HepG2 (cell line): ENCODE data around the gene ANKRD53. TPM values are rescaled to one million over a fixed set of nuclear protein-coding genes. Genes with fewer than 3 reads are reported as not detected.

Experiments used
- ARHGAP35 ChIP-seq: sonication (generic); formaldehyde crosslinking; IDR thresholded peaks from 2 replicates; pipeline ENCODE4 v1.9.0; 2022; ENCODE audit warnings: mild to moderate bottlenecking, inconsistent platforms, moderate library complexity, missing genetic modification reagents, borderline replicate concordance
- ATF1 ChIP-seq: IDR thresholded peaks from 2 replicates; pipeline ENCODE4 v1.6.1; 2016; ENCODE audit warnings: mild to moderate bottlenecking, control low read depth
- ATM ChIP-seq: fragments of 450-650 bp; IDR thresholded peaks from 2 replicates; pipeline ENCODE4 v1.7.1; 2017; ENCODE audit warnings: mild to moderate bottlenecking, borderline replicate concordance
- ATRX ChIP-seq: sonication (generic); formaldehyde crosslinking; IDR thresholded peaks from 2 replicates; pipeline ENCODE4 v1.4.0; 2020; ENCODE audit warnings: missing genetic modification reagents, borderline replicate concordance
- ELF3 ChIP-seq: IDR thresholded peaks from 2 replicates; pipeline ENCODE4 v1.6.1; 2016; ENCODE audit warnings: missing genetic modification reagents, missing compliant biosample characterization
- ESRRA ChIP-seq: sonication (generic); formaldehyde crosslinking; IDR thresholded peaks from 2 replicates; pipeline ENCODE4 v1.5.1; 2020; ENCODE audit warnings: mild to moderate bottlenecking, low read depth, missing genetic modification reagents
- GATAD2A ChIP-seq: IDR thresholded peaks from 2 replicates; pipeline ENCODE4 v1.6.1; 2016
- RFXANK ChIP-seq: IDR thresholded peaks from 2 replicates; pipeline ENCODE4 v1.6.1; 2016
- SMYD3 ChIP-seq: sonication (generic); formaldehyde crosslinking; IDR thresholded peaks from 2 replicates; pipeline ENCODE4 v1.8.1; 2023; ENCODE audit warnings: mild to moderate bottlenecking, missing genetic modification reagents
- YEATS2 ChIP-seq: sonication (generic); formaldehyde crosslinking; IDR thresholded peaks from 2 replicates; pipeline ENCODE4 v1.4.0; 2020; ENCODE audit warnings: missing genetic modification reagents, borderline replicate concordance
- ZFX ChIP-seq: sonication (generic); formaldehyde crosslinking; IDR thresholded peaks from 2 replicates; pipeline ENCODE4 v1.4.0; 2020; ENCODE audit warnings: mild to moderate bottlenecking, low read depth, missing genetic modification reagents, moderate library complexity
- ZNF274 ChIP-seq: sonication (generic); formaldehyde crosslinking; IDR thresholded peaks from 2 replicates; pipeline ENCODE4 v1.5.1; 2020; ENCODE audit warnings: mild to moderate bottlenecking, missing genetic modification reagents
- ZNF317 ChIP-seq: sonication (generic); formaldehyde crosslinking; IDR thresholded peaks from 2 replicates; pipeline ENCODE4 v1.5.0; 2020; ENCODE audit warnings: mild to moderate bottlenecking, missing genetic modification reagents
- ZNF792 ChIP-seq: IDR thresholded peaks from 2 replicates; pipeline ENCODE4 v1.6.1; 2016
- polyA plus RNA-seq, 8 experiments: library from polyadenylated mRNA; depleted of rRNA in 3 of 8; stranded (reverse) in 7 of 8; unstranded in 1 of 8; fragments of >200 nt; fragmentation: Illumina TruSeq in 4 of 8; extraction: Trizol in 4 of 8; gene quantifications; 2 replicates each; pipeline versions ENCODE4 v1.2.1 to v1.2.3, GENCODE V29; 2011 to 2016; ENCODE audit warnings: low read depth in 4 of 8, missing spikeins in 1 of 8, mixed read lengths in 1 of 8; ENCODE audit not compliant: insufficient read depth in 1 of 8
- total RNA-seq, 5 experiments: library from RNA; depleted of rRNA; stranded (reverse); fragments of >200 nt; fragmentation: Illumina TruSeq; extraction: Trizol; gene quantifications; 2 replicates each; pipeline ENCODE4 v1.2.3, GENCODE V29; 2016; ENCODE audit warnings: low read depth in 1 of 5
- TF ChIP-seq, protein P1 (sequence below): sonication (generic); formaldehyde crosslinking; IDR thresholded peaks from 2 replicates; pipeline ENCODE4 v1.4.0; 2020; ENCODE audit warnings: mild to moderate bottlenecking, missing genetic modification reagents, borderline replicate concordance
- TF ChIP-seq, protein P2 (sequence below): sonication (generic); formaldehyde crosslinking; IDR thresholded peaks from 2 replicates; pipeline ENCODE4 v1.4.0; 2020; ENCODE audit warnings: mild to moderate bottlenecking, missing genetic modification reagents
- TF ChIP-seq, protein P3 (sequence below): sonication (generic); formaldehyde crosslinking; IDR thresholded peaks from 2 replicates; pipeline ENCODE4 v1.8.1; 2022; ENCODE audit warnings: mild to moderate bottlenecking, missing genetic modification reagents
- TF ChIP-seq, protein P4 (sequence below): sonication (generic); formaldehyde crosslinking; IDR thresholded peaks from 2 replicates; pipeline ENCODE4 v1.4.0; 2020; ENCODE audit warnings: missing genetic modification reagents, mild to moderate bottlenecking, borderline replicate concordance
- TF ChIP-seq, protein P5 (sequence below): IDR thresholded peaks from 2 replicates; pipeline ENCODE4 v1.6.1; 2016
- TF ChIP-seq, protein P6 (sequence below): sonication (generic); formaldehyde crosslinking; IDR thresholded peaks from 2 replicates; pipeline ENCODE4 v1.4.0; 2020; ENCODE audit warnings: low read depth, mild to moderate bottlenecking, missing genetic modification reagents

ANKRD53 gene
- total and polyA plus RNA-seq, 2 of the 13 experiments (the other 11 are each of a cell fraction or from before 2014, with no cell fraction given): 0.15 TPM; not detected in 1

DNA sequence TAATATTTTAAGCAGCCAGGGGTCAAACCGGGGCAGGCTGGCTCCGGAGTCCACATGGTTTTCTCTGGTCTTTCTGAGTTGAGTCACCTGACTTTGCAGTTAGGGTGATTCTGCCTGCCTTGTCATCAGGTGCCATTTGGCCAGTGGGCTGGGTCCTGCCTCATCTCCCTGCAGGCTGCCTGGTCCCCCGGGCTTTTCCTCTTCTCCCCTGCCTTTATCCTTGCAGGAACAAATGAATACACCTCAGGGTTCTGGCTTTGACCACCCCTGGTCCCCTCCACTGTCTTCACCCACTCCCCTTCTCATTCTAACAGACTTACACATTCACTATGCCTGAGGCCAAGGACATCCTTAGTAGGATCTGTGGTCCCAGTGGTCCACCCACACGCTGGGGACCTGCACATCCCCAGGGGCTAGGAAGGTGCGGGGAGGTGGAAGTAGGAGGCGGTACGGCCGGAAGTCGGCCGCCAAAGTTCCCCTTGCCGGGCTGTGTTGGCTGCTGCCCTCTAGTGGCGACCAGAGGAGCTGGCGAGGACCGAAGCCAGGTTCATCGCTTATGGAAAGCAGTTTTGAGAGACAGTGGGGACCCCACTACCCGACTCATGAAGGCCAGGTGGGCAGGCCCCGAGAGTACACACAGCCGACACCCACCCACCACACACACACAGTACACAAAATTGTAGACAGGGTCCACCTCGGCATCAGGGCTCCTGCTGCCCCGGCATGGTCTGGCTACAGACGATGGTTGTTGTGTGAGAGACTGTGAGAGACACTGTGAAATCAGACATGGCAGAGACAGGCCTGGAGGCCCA lies 22.6 kb downstream of the ANKRD53 start (continued):
- TF ChIP-seq, protein P1, sequence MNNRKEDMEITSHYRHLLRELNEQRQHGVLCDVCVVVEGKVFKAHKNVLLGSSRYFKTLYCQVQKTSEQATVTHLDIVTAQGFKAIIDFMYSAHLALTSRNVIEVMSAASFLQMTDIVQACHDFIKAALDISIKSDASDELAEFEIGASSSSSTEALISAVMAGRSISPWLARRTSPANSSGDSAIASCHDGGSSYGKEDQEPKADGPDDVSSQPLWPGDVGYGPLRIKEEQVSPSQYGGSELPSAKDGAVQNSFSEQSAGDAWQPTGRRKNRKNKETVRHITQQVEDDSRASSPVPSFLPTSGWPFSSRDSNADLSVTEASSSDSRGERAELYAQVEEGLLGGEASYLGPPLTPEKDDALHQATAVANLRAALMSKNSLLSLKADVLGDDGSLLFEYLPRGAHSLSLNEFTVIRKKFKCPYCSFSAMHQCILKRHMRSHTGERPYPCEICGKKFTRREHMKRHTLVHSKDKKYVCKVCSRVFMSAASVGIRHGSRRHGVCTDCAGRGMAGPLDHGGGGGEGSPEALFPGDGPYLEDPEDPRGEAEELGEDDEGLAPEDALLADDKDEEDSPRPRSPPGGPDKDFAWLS (CRISPR knock-in tag): no peak
- TF ChIP-seq ELF3 (CRISPR knock-in tag) (peak; percentile 79), ATRX (CRISPR knock-in tag) (no peak), ZFX (CRISPR knock-in tag) (peak; percentile 78), YEATS2 (CRISPR knock-in tag) (peak; percentile 74; the same call in 1 of the 2 replicates), ATF1 (CRISPR knock-in tag) (no peak), ESRRA (CRISPR knock-in tag) (no peak), ZNF792 (no peak; the same call in 1 of the 2 replicates), ZNF274 (CRISPR knock-in tag) (0 out of 2 replicates have a peak, but pooled peaks have one; percentile 26), SMYD3 (CRISPR knock-in tag) (no peak), ARHGAP35 (peak; percentile 83; the same call in 1 of the 2 replicates), RFXANK (CRISPR knock-in tag) (peak; percentile 78; the same call in 1 of the 2 replicates), ATM (no peak), ZNF317 (peak; percentile 90), GATAD2A (CRISPR knock-in tag) (peak; percentile 79)
- TF ChIP-seq, protein P2, sequence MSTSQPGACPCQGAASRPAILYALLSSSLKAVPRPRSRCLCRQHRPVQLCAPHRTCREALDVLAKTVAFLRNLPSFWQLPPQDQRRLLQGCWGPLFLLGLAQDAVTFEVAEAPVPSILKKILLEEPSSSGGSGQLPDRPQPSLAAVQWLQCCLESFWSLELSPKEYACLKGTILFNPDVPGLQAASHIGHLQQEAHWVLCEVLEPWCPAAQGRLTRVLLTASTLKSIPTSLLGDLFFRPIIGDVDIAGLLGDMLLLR: peak; percentile 58; the same call in 1 of the 2 replicates
- TF ChIP-seq, protein P3, sequence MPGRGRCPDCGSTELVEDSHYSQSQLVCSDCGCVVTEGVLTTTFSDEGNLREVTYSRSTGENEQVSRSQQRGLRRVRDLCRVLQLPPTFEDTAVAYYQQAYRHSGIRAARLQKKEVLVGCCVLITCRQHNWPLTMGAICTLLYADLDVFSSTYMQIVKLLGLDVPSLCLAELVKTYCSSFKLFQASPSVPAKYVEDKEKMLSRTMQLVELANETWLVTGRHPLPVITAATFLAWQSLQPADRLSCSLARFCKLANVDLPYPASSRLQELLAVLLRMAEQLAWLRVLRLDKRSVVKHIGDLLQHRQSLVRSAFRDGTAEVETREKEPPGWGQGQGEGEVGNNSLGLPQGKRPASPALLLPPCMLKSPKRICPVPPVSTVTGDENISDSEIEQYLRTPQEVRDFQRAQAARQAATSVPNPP (CRISPR knock-in tag): peak; percentile 51; the same call in 1 of the 2 replicates
- TF ChIP-seq, protein P4, sequence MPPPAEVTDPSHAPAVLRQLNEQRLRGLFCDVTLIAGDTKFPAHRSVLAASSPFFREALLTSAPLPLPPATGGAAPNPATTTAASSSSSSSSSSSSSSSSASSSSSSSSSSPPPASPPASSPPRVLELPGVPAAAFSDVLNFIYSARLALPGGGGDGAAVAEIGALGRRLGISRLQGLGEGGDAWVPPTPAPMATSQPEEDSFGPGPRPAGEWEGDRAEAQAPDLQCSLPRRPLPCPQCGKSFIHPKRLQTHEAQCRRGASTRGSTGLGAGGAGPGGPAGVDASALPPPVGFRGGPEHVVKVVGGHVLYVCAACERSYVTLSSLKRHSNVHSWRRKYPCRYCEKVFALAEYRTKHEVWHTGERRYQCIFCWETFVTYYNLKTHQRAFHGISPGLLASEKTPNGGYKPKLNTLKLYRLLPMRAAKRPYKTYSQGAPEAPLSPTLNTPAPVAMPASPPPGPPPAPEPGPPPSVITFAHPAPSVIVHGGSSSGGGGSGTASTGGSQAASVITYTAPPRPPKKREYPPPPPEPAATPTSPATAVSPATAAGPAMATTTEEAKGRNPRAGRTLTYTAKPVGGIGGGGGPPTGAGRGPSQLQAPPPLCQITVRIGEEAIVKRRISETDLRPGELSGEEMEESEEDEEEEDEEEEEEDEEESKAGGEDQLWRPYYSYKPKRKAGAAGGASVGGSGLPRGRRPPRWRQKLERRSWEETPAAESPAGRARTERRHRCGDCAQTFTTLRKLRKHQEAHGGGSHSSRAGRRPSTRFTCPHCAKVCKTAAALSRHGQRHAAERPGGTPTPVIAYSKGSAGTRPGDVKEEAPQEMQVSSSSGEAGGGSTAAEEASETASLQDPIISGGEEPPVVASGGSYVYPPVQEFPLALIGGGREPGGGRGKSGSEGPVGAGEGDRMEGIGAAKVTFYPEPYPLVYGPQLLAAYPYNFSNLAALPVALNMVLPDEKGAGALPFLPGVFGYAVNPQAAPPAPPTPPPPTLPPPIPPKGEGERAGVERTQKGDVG (CRISPR knock-in tag): no peak
- TF ChIP-seq, protein P5, sequence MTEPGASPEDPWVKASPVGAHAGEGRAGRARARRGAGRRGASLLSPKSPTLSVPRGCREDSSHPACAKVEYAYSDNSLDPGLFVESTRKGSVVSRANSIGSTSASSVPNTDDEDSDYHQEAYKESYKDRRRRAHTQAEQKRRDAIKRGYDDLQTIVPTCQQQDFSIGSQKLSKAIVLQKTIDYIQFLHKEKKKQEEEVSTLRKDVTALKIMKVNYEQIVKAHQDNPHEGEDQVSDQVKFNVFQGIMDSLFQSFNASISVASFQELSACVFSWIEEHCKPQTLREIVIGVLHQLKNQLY: peak; percentile 37; the same call in 1 of the 2 replicates
- TF ChIP-seq, protein P6, sequence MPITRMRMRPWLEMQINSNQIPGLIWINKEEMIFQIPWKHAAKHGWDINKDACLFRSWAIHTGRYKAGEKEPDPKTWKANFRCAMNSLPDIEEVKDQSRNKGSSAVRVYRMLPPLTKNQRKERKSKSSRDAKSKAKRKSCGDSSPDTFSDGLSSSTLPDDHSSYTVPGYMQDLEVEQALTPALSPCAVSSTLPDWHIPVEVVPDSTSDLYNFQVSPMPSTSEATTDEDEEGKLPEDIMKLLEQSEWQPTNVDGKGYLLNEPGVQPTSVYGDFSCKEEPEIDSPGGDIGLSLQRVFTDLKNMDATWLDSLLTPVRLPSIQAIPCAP: 0 out of 2 replicates have a peak, but pooled peaks have one; percentile 18
